Suprapubic skin (tissue), 4 donors: Measurements from ENCODE around the gene ANGEL1. TPM values are rescaled to one million over a fixed set of nuclear protein-coding genes. Genes with fewer than 3 reads are reported as not detected.

Source experiments
- DNase-seq, 2 donors: peaks; one replicate each; pipeline ENCODE4 v3.0.0-alpha.2; 2019; ENCODE audit warnings: low spot score in 2 of 2
- H3K27ac ChIP-seq: fragments of 200-600 bp; sonication (generic); one replicate; pipeline ENCODE4 v1.5.1; 2019
- H3K27me3 ChIP-seq: fragments of 200-600 bp; sonication (generic); one replicate; pipeline ENCODE4 v1.5.1; 2019
- H3K36me3 ChIP-seq: fragments of 200-600 bp; sonication (generic); one replicate; pipeline ENCODE4 v1.5.1; 2019
- H3K4me1 ChIP-seq: fragments of 200-600 bp; sonication (generic); one replicate; pipeline ENCODE4 v1.5.1; 2019
- H3K4me3 ChIP-seq: fragments of 200-600 bp; sonication (generic); one replicate; pipeline ENCODE4 v1.5.1; 2019; ENCODE audit warnings: mild to moderate bottlenecking
- H3K9me3 ChIP-seq: fragments of 200-600 bp; sonication (generic); one replicate; pipeline ENCODE4 v1.5.1; 2019
- CTCF ChIP-seq, 2 donors: fragments of 200-600 bp in 1 of 2; fragments of 450-650 bp in 1 of 2; sonication (generic) in 1 of 2; IDR thresholded peaks; one replicate each; pipeline ENCODE4 v1.5.1; 2016 to 2019; ENCODE audit warnings: antibody characterized with exemption in 2 of 2, mild to moderate bottlenecking in 1 of 2, moderate library complexity in 1 of 2
- EP300 ChIP-seq: sonication (generic); formaldehyde crosslinking; IDR thresholded peaks from one replicate; pipeline ENCODE4 v1.6.1; 2017; ENCODE audit warnings: antibody characterized with exemption
- POLR2A ChIP-seq, 2 donors: fragments of 450-650 bp; IDR thresholded peaks; one replicate each; pipeline ENCODE4 v1.6.1; 2017; ENCODE audit warnings: antibody characterized with exemption in 2 of 2, mild to moderate bottlenecking in 2 of 2, moderate library complexity in 2 of 2
- POLR2AphosphoS5 ChIP-seq, 3 donors: sonication (generic); formaldehyde crosslinking; IDR thresholded peaks; one replicate each; pipeline ENCODE4 v1.6.1; 2017; ENCODE audit warnings: antibody characterized with exemption in 3 of 3
- WGBS: methylation state at CpG from one replicate; pipeline ENCODE4 v1.1.5; 2018; 5-methylcytosine and 5-hydroxymethylcytosine counted together
- total RNA-seq, 4 donors: library from RNA; depleted of rRNA; stranded (reverse); fragments of >200 nt; gene quantifications; one replicate each; pipeline ENCODE4 v1.1.0, GENCODE V29; 2016

ANGEL1 gene, protein sequence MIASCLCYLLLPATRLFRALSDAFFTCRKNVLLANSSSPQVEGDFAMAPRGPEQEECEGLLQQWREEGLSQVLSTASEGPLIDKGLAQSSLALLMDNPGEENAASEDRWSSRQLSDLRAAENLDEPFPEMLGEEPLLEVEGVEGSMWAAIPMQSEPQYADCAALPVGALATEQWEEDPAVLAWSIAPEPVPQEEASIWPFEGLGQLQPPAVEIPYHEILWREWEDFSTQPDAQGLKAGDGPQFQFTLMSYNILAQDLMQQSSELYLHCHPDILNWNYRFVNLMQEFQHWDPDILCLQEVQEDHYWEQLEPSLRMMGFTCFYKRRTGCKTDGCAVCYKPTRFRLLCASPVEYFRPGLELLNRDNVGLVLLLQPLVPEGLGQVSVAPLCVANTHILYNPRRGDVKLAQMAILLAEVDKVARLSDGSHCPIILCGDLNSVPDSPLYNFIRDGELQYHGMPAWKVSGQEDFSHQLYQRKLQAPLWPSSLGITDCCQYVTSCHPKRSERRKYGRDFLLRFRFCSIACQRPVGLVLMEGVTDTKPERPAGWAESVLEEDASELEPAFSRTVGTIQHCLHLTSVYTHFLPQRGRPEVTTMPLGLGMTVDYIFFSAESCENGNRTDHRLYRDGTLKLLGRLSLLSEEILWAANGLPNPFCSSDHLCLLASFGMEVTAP
- total RNA-seq, result 10 to 100 TPM; 17.1 to 25.8 (median 21.9) TPM

DNA sequence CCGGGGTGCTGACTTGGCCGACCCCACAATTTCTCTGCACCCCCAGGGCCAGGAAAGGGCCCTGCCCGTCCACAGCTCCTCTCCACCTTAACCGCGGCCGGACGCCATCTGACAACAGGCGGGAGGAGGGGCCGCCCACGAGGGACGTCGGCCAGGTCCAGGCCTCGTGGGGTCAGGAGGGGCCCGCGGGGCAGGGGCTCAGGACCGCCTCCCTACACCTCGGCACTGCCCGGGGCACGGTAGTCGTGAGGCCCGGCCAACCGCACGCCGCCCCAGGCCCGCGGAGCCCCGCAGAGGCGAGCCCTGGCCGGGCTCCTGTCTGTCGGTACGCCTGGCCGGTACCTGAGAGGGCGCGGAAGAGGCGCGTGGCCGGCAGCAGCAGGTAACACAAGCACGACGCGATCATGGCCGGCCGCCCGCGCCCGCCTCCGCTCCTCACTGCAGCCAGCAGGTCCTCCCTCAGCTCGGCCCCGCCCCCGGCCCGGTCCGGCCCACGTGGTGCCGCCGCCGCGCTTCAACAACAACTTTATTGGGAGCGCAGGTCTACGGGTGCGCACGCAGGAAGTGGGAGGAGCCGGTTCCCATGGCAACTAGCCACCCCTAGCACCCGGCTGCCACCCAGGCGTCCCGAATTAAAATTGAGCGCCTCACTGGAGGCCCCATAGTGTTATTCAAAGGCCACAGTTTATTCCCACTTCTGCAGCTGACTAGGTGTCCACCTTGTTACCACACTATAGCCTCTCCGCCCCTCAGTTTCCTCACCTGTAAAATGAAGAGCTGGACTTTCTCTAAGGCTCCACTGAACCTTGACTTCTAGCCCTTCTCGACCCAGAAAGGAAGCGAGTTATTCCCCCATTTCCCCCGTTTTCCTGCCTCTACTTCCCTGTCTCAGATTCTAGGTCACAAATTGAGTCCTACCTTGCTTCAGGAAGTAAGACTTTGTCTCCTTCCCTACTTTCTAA, at the start of gene ANGEL1:
Gene ANGEL1, minus strand, starts transcription at position 461 of the 962 bp plus-strand sequence. Its CDS starts 55 bp downstream, at position 406.
- Histone ChIP-seq H3K27me3 (no peaks in the 10 kb centered on the region), H3K9me3 (no peaks in the 10 kb centered on the region), H3K4me3 (peak within 1 kb of the TSS; percentile 71), H3K36me3 (peaks cover 16% of the 10 kb centered on the region), H3K27ac (peak within 1 kb of the TSS; percentile 84), H3K4me1 (peaks cover 20% of the 10 kb centered on the region)
- 9% methylated on average over 39 of the region's 69 CpGs for WGBS
- no peak for TF ChIP-seq CTCF (IDR thresholded peaks at IDR 0.05)
- peak in 2 of 3 donors; percentile 53 to 66 for TF ChIP-seq POLR2AphosphoS5 (IDR thresholded peaks at IDR 0.05)
- TF ChIP-seq EP300, result no peak
- peak in 1 of 2 donors; percentile 64 for TF ChIP-seq POLR2A (IDR thresholded peaks at IDR 0.05)
- peak; percentile 97 to 98 for DNase-seq

DNA sequence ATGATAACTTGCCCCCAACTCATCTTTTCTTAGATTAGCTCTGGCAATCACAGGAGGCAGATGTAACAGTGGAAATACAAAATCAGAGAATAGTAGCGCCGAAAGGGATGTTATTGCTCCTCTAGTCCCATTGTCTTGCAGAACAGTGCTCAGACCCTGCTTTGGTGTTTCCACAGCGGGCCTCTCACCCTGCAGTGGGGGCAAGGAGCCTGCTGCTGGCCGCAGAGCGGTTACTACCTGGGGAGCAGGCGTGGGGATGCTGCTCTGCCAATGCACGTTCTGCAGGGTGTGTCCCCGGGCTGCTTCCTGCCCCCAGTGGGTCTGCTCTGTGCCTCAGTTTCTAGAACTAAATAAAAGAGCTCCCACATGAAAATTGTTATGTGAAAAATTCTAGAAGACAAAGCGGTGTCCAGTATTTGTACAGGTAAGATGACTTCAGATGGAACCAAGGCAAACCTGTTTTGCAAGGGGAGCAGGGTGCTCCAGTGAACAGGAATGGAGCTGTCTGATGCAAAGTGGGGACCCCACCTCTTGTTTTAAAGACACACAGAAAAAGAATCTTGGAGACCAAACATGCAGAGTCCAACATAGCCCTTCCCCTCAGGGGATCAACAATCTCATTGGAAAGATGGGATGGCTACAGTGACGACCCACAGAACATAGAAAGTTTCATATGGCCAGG, 49.0 kb upstream of the ANGEL1 start:
- WGBS, result 58% methylated on average over 10 of the region's 10 CpGs
- Histone ChIP-seq H3K4me3 (no peak overlapping the region), H3K27me3 (no peaks in the 10 kb centered on the region), H3K9me3 (no peaks in the 10 kb centered on the region), H3K4me1 (peaks cover 9% of the 10 kb centered on the region), H3K36me3 (no peaks in the 10 kb centered on the region), H3K27ac (no peak overlapping the region)
- no peak for DNase-seq
- no peak for TF ChIP-seq CTCF (IDR thresholded peaks at IDR 0.05)
- no peak for TF ChIP-seq EP300
- no peak for TF ChIP-seq POLR2A (IDR thresholded peaks at IDR 0.05)
- no peak for TF ChIP-seq POLR2AphosphoS5 (IDR thresholded peaks at IDR 0.05)

DNA sequence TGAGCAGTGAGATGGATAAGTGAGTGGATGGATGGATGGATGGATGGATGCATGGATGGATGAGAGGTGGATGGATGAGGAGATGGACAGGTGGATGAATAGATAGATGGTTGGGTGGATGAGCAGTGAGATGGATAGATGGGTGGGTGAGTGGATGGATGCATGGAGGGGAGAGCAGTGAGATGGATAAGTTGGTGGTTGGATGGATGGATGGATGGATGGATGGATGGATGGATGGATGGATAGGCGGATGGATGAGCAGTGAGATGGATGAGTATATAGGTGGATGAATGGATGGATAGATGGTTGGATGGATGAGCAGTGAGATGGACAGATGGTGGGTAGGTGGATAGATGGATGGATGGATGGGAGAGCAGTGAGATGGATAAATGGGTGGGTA, 44.1 kb upstream of the ANGEL1 start:
- no peak for DNase-seq
- TF ChIP-seq EP300 (no peak), CTCF (IDR thresholded peaks at IDR 0.05) (no peak), POLR2AphosphoS5 (IDR thresholded peaks at IDR 0.05) (no peak), POLR2A (IDR thresholded peaks at IDR 0.05) (no peak)
- Histone ChIP-seq H3K27me3 (no peaks in the 10 kb centered on the region), H3K4me3 (no peak overlapping the region), H3K4me1 (no peaks in the 10 kb centered on the region), H3K27ac (no peak overlapping the region), H3K9me3 (no peaks in the 10 kb centered on the region), H3K36me3 (no peaks in the 10 kb centered on the region)
- 78% methylated on average over 1 of the region's 1 CpG for WGBS

- Histone ChIP-seq H3K27me3 (no peaks in the 10 kb centered on the region), H3K4me1 (no peaks in the 10 kb centered on the region), H3K27ac (no peak overlapping the region), H3K4me3 (no peak overlapping the region), H3K36me3 (no peaks in the 10 kb centered on the region), H3K9me3 (no peaks in the 10 kb centered on the region)
- WGBS, result 93% methylated on average over 2 of the region's 2 CpGs
- no peak for TF ChIP-seq EP300
- TF ChIP-seq POLR2AphosphoS5 (IDR thresholded peaks at IDR 0.05), result no peak
- TF ChIP-seq POLR2A (IDR thresholded peaks at IDR 0.05), result no peak
- TF ChIP-seq CTCF (IDR thresholded peaks at IDR 0.05), result no peak
- no peak for DNase-seq
Observed at GRCh38 chr14:76855066-76855465, 42.4 kb upstream of the ANGEL1 start.
